ENCODE measurements around the gene OR51F2. TPM values are rescaled to one million over a fixed set of nuclear protein-coding genes. Genes with fewer than 3 reads are reported as not detected.
"Not testable (repeated sequence)": the region's sequence is repeated elsewhere in the genome, so short reads cannot be mapped to it uniquely, and the experiment has no call there.

The OR51F2 gene
- total RNA-seq: not detected in 2 replicates
- long read RNA-seq: 0 reads

DNA sequence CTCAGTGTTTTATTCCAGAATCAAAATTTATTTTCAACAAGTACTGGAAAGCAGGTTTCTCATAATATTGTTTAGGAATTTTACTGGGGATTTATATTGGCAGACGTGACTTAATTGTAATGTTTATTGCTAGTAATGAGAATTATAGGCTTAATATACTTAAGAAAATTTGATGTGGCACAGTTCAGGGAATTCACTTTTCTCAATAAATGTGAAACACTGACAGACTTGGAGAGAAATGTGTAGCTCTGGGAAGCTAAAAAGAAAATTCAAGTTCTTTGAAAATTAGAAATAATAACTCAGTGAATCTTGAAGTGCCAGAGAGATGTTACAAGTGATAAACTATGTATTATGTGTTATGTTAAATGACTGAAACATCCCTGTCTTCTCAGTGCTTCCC, at the start of gene OR51F2:
Gene OR51F2, plus strand, starts transcription at position 301 of the 400 bp plus-strand sequence. CDS start 101 bp downstream, outside the sequence.
- DNase-seq (ENCODE audit: low read depth, low spot score): no peak
- H3K27me3 Mint-ChIP-seq (ENCODE audit: low read depth): peaks cover under 1% of the 10 kb centered on the region
- no peaks in the 10 kb centered on the region for H3K36me3 Mint-ChIP-seq (ENCODE audit: low read depth)
- H3K9me3 Mint-ChIP-seq: peaks cover 26% of the 10 kb centered on the region
- no peak for TF ChIP-seq CTCF (conservative IDR thresholded peaks at IDR 0.05)
- peaks cover 16% of the 10 kb centered on the region for H3K4me1 Mint-ChIP-seq
- H3K27ac Mint-ChIP-seq (ENCODE audit: unreplicated experiment): peak within 1 kb of the TSS; percentile 61
- H3K4me3 Mint-ChIP-seq: no peak within 1 kb of the TSS

DNA sequence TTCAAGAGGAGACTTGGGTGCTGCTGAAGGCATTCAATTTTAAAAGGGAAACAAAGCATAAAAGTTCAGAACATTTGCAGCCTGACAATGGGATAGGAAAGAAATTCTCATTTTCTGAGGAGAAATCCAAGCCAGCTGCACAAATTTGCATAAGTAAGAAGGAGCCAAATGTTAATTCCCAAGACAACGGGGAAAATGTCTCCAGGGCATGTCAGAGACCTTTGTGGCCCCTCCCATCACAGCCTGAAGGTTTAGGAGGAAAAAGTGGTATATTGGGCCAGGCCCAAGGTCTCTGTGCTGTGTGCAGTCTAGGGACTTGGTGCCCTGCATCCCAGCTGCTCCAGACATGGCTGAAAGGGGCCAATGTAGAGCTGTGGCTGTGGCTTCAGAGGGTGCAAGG, 38.7 kb upstream of the OR51F2 start:
- H3K4me1 Mint-ChIP-seq: no peaks in the 10 kb centered on the region
- no peaks in the 10 kb centered on the region for H3K36me3 Mint-ChIP-seq (ENCODE audit: low read depth)
- DNase-seq (ENCODE audit: low read depth, low spot score): no peak
- no peak overlapping the region for H3K4me3 Mint-ChIP-seq
- TF ChIP-seq CTCF (conservative IDR thresholded peaks at IDR 0.05): no peak
- H3K27me3 Mint-ChIP-seq (ENCODE audit: low read depth): peaks cover 11% of the 10 kb centered on the region
- H3K9me3 Mint-ChIP-seq: peaks cover 8% of the 10 kb centered on the region
- H3K27ac Mint-ChIP-seq (ENCODE audit: unreplicated experiment): no peak overlapping the region

DNA sequence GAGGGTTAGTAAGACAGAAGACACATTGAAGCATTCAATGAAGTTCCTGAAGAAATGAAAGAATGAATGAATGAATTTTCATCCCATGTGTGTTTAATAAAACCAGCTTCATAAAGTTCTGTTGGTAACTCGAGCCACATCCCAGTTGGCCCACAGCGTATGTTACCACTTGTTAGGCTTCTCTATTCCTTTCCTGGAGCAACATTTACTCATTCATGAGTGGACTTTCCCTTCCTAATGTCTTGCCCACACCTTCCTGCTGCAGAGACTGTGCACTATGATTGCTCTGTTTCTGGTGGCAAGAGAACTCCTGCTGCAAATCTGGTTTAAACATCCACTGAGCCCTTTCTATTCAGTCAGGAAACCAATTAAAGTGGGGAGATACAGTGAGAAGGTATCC, 23.9 kb upstream of the OR51F2 start:
- Mint-ChIP-seq H3K4me1 (no peaks in the 10 kb centered on the region), H3K4me3 (no peak overlapping the region), H3K27me3 (ENCODE audit: low read depth) (peaks cover 9% of the 10 kb centered on the region), H3K27ac (ENCODE audit: unreplicated experiment) (no peak overlapping the region), H3K36me3 (ENCODE audit: low read depth) (no peaks in the 10 kb centered on the region), H3K9me3 (peaks cover 2% of the 10 kb centered on the region)
- no peak for DNase-seq (ENCODE audit: low read depth, low spot score)
- no peak for TF ChIP-seq CTCF (conservative IDR thresholded peaks at IDR 0.05)

GRCh38 chr11:4798427-4799183, 22.5 kb upstream of the OR51F2 start:
- no peak for DNase-seq (ENCODE audit: low read depth, low spot score)
- no peak for TF ChIP-seq CTCF (conservative IDR thresholded peaks at IDR 0.05)
- no peaks in the 10 kb centered on the region for H3K4me1 Mint-ChIP-seq
- H3K4me3 Mint-ChIP-seq: no peak overlapping the region
- H3K36me3 Mint-ChIP-seq (ENCODE audit: low read depth): no peaks in the 10 kb centered on the region
- no peak overlapping the region for H3K27ac Mint-ChIP-seq (ENCODE audit: unreplicated experiment)
- peaks cover 8% of the 10 kb centered on the region for H3K27me3 Mint-ChIP-seq (ENCODE audit: low read depth)
- H3K9me3 Mint-ChIP-seq: peaks cover 2% of the 10 kb centered on the region

- not testable (repeated sequence) for H3K36me3 Mint-ChIP-seq (ENCODE audit: low read depth); H3K9me3 Mint-ChIP-seq; H3K27ac Mint-ChIP-seq (ENCODE audit: unreplicated experiment); DNase-seq (ENCODE audit: low read depth, low spot score); H3K27me3 Mint-ChIP-seq (ENCODE audit: low read depth); H3K4me1 Mint-ChIP-seq; H3K4me3 Mint-ChIP-seq
These were observed 19.8 kb upstream of the OR51F2 start for GRCh38 chr11:4801316-4801715.

- H3K27ac Mint-ChIP-seq (ENCODE audit: unreplicated experiment): no peak within 1 kb of the TSS
These were observed 16.8 kb upstream of the OR51F2 start, which contains the start of gene OR52R1 for GRCh38 chr11:4804280-4804679. Gene OR52R1, minus strand, starts transcription at chr11:4804380. Its CDS starts 0 bp downstream, at chr11:4804380.

More at GRCh38 chr11:4804280-4804679, 16.8 kb upstream of the OR51F2 start, which contains the start of gene OR52R1:
- Mint-ChIP-seq H3K4me3 (no peak within 1 kb of the TSS), H3K27me3 (ENCODE audit: low read depth) (peaks cover 5% of the 10 kb centered on the region), H3K4me1 (no peaks in the 10 kb centered on the region), H3K9me3 (peaks cover 2% of the 10 kb centered on the region), H3K36me3 (ENCODE audit: low read depth) (no peaks in the 10 kb centered on the region)
- no peak for TF ChIP-seq CTCF (conservative IDR thresholded peaks at IDR 0.05)
- no peak for DNase-seq (ENCODE audit: low read depth, low spot score)

Measured in neural crest cell (in vitro differentiated cells).